GM12875 (cell line): ENCODE data around the gene ECT2.

Experiments used
- H3K4me3 ChIP-seq: one replicate; pipeline ENCODE4 v1.5.1; 2011; ENCODE audit warnings: low read depth, low read length, control low read depth
- TF ChIP-seq, protein P1 (sequence below): IDR thresholded peaks from 2 replicates; pipeline ENCODE4 v1.5.1; 2011; ENCODE audit warnings: low read depth, mild to moderate bottlenecking, control low read depth, inconsistent platforms, low read length, moderate library complexity, borderline replicate concordance; ENCODE audit not compliant: insufficient read depth

ECT2 gene

DNA sequence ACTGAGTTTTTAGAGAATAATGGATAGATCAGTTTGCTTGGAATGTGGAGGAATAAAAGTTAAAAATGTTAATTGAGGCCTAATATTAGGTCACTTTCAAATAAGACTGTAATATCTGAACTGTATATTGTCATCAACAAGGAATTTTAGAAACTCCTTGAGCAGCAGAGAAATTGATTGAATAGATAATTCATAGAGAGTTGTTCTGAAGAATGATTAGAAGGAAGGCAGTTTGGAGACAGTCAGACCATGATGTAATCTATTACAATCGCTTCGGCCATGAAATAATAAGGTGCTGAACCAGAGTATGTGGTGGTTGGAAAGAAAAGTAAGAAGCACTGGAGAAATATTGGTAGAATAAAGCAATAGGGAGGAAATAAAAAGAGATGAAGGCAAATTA is 15.7 kb downstream of the ECT2 start:
- TF ChIP-seq, protein P1, sequence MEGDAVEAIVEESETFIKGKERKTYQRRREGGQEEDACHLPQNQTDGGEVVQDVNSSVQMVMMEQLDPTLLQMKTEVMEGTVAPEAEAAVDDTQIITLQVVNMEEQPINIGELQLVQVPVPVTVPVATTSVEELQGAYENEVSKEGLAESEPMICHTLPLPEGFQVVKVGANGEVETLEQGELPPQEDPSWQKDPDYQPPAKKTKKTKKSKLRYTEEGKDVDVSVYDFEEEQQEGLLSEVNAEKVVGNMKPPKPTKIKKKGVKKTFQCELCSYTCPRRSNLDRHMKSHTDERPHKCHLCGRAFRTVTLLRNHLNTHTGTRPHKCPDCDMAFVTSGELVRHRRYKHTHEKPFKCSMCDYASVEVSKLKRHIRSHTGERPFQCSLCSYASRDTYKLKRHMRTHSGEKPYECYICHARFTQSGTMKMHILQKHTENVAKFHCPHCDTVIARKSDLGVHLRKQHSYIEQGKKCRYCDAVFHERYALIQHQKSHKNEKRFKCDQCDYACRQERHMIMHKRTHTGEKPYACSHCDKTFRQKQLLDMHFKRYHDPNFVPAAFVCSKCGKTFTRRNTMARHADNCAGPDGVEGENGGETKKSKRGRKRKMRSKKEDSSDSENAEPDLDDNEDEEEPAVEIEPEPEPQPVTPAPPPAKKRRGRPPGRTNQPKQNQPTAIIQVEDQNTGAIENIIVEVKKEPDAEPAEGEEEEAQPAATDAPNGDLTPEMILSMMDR = no peak
- no peak overlapping the region for H3K4me3 ChIP-seq

DNA sequence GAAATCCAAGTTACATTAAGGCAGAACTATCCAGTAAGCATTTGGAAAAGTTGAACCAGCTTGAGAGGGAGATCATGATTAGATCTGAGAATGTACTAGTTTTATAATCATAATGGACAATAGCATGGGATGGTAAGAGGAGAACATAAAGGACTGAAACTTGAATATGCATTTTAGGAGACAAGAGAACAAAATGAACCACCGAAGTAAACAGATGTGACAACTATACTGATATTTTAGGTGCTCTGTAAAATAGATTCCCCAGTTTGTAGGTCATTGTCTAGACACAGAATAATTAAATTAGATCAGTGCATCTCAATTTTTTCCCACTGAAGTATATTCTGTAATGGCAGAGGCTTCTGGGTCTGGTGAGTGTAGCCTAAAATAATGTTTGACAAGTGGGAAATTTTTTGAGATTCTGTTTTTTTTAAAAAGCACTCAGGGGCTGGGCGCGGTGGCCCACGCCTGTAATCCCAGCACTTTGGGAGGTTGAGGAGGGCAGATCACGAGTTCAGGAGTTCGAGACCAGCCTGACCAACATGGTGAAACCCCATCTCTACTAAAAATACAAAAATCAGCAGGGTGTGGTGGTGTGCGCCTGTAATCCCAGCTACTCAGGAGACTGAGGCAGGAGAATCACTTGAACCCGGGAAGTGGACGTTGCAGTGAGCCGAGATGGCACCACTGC is 16.3 kb downstream of the ECT2 start:
- TF ChIP-seq, protein P1 = no peak
- H3K4me3 ChIP-seq = no peak overlapping the region

DNA sequence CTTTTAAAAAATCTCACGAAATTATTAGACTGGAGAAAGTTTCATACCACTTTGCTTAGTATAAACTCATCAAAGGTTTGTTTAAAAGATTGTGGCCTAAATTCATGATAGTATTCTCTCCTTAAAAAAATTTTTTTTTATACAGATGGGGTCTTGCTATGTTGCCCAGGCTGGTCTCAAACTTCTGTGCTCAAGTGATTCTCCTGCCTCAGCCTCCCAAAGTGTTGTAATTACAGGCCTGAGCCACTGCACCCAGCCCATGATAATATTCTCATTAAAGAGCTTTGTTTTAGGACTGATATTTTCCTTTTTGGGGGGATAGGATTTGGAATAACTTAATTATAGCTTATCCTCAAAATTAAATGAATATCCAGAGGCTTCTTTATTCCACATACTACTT is 19.9 kb downstream of the ECT2 start:
- H3K4me3 ChIP-seq = no peak overlapping the region
- TF ChIP-seq, protein P1 = no peak

DNA sequence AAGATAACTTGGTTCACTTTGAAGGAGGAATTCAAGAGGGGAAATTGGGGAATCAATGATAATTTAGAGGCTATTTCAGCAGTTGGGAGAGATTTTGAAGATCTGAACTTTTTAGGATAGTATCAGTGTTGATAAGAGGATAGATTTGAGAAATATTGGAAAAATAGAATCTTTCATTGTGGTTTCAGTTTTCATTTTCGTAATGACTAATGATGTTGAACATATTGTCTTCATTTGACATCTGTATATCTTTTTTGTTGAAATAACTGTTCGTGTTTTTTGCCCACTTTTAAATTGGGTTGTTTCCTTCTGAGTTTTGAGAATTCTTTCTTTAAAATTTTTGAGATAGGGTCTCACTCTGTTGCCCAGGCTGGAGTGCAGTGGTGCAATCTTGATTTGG is 21.1 kb downstream of the ECT2 start:
- TF ChIP-seq, protein P1 = no peak
- H3K4me3 ChIP-seq = no peak overlapping the region

DNA sequence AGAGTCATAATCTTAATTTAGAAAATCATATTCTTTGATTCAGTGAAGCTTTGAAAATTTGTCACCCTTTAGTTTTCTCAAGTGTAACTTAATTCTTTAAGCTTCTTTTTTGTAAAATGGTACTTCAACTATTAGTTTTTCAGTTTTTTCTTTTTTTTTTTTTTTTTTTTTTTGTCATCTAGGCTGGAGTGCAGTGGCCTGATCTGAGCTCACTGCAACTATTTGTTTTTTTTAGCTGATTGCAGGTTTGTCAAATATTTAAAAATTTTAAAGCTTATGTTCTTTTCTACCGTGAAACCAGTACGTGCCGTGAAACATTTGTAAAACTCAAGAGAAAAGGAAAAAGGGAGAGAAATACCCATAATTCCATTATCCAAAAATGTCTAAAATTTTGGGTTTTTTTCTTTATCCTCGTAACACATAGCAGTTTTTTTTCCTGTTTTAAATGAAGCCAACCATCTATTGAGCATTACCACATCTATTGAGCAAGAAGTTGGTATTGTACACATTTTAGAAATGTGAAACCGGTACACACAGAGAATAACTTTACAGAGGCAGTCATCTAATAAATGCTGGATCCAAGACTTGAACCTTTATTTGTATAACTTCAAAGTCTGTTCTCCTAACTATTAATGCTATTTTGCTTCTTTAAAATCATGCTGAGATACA is 25.7 kb downstream of the ECT2 start:
- H3K4me3 ChIP-seq = no peak overlapping the region
- TF ChIP-seq, protein P1 = no peak

DNA sequence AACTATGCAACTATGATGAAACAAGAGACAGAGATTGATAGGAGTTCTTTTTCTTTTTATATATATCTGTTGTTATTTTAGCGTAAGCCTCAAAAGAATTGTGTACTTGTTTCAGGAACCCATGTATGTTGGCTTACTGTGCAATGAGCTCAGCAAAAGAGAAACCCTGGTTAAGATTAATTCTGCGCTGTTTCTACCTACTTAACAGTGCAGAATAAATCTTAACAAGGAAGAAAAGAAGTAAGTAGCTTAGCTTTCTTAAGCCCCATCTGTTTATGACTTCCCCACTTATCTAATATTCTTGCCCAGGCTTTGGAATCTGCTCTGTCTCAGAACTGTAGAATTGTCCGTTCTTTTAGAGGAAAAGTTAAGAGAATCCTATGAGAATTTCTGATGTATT is 27.4 kb downstream of the ECT2 start:
- TF ChIP-seq, protein P1 = no peak
- no peak overlapping the region for H3K4me3 ChIP-seq

DNA sequence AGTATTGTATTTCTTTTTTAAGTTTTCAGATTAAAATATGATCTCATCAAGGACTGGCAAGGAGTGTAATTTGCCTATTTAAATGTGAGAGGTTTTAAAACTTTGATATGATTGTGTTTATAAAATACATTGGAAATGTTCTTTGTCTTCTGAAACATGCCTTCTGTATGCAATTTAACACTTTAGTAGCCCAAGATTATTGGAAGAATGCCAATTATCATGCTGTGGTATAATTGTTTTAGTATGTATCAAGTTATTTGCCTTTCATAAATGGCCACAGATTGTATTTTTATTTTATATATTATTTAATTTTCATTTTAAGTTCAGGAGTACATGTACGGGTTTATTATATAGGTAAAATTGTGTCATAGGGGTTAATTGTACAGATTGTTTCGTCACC is 31.7 kb downstream of the ECT2 start:
- H3K4me3 ChIP-seq = no peak overlapping the region
- TF ChIP-seq, protein P1 = no peak
